OCI-M1 (cell line): ENCODE data around the gene ROBO1.

Experiments used
- DNase-seq: peaks from one replicate; lab custom pipeline; 2025; lab: John Stamatoyannopoulos, UW

ROBO1 gene

DNA sequence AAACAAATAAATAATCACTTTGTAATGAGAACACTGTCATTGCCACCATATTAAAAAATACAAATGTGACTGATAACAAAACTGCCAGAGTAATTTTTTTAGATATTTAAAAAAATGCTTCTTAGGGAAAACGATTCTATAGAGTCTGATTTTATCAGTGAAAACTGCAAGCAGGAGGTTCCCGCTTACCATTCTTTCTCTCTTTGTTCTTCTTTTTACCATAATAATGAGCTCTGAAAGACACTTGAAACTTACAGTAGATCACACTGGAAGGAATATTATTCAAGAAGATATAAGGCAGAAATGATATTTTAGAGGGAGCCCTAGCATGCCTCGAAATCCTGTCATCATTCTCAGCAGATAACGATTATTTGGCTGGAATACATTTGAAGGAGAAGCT lies 701.3 kb downstream of the ROBO1 start:
- DNase-seq, result no peak

- DNase-seq, result no peak
Observed at GRCh38 chr3:79063624-79064023, 704.2 kb downstream of the ROBO1 start.

GRCh38 chr3:79057756-79058155 lies 710.0 kb downstream of the ROBO1 start:
- no peak for DNase-seq

DNA sequence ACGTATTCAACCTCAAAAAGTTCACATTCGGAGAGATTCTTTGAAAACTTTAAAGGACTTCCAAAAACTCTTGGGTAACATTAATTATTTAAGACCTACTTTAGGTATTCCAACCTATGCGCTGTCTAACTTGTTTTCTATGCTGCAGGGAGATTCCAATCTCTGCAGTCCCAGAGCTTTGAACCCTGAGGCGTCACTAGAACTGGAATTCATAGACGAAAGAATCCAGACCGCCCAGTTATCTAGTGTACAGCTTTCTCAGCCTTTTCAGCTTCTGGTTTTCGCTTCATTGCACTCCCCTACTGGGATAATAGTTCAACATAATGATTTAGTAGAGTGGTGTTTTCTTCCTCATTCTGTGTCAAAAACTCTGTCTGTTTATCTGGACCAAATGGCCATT lies 711.3 kb downstream of the ROBO1 start:
- no peak for DNase-seq

DNA sequence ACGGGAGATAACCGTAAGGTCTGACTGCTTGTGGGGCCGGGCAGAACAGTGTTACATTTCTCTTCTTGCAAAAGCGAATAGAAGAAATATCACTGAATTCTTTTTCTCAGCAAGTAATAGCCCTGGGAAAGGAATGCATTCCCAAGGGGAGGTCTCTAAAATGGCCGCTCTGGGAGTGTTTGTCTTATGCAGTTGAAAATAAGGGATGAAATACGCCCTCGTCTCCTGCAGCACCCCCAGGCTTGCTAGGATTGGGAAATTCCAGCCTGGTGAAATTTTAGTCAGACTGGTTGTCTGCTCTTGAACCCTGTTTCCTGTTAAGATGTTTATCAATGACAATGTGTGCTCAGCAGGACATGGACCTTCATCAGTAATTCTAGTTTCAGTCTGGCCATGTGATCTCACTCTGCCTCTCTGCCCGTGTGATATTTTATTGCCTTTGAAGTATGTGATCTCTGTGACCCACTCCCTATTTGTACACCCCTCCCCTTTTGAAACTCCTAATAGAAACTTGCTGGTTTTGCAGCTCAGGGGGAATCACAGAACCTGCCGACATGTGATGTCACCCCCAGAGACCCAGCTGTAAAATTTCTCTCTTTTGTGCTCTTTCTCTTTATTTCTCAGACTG lies 715.6 kb downstream of the ROBO1 start:
- DNase-seq, result peak; percentile 35

DNA sequence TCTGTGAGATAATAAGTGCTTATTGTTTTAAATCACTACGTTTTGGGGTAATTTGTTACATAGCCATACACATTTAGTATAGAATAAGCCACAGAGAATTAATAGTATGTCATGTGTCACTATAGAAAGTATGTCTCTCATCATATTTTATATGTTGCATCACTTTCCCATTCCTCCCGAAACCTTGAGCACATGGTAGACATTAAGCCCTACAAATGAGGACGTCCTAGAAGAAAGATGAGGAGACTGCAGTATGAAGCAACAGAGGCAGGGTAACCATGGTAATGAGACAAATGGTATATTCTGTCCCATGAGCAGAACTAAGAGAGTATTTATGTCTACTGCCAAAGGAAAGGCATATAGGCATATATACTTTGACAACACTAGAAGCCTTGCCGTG lies 720.2 kb downstream of the ROBO1 start:
- no peak for DNase-seq

DNA sequence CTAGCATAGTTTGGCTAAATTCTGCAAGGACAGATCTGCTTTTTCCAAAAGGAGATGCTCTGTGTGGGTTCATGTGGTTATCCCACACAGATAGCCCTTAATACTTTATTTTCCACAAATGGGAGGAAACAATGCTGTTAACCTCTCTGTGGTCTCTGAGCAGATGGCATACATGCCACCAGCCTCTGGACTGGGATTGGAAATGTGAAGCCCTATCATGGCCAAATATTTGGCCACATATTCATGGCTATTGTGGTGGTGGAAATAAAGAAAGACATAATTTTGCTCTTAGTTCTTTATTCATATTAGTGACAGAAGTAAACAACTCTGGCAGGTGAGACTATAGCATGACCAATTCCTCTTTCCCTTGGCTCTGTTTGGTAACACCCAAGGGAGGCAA lies 726.2 kb downstream of the ROBO1 start:
- no peak for DNase-seq

GRCh38 chr3:79040701-79041100 lies 727.1 kb downstream of the ROBO1 start:
- DNase-seq, result no peak

DNA sequence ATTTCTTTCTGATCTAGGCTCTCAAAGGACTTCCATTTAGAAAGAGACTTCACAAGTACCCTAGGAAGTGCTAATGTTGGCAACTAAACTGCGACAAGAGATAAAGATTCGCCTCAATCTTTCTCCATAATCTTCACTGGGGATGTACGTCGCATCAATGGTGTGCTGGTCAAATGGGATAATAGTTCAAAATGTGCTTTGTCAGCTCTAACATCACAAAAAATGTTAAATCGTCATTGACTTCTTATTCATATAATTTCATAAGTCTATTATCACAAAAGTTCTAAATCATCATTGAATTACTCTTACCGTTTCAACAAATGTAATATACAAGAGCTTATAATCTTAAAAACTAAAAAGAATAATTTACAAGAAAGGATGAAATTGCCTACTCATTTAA lies 727.7 kb downstream of the ROBO1 start:
- DNase-seq, result no peak

DNA sequence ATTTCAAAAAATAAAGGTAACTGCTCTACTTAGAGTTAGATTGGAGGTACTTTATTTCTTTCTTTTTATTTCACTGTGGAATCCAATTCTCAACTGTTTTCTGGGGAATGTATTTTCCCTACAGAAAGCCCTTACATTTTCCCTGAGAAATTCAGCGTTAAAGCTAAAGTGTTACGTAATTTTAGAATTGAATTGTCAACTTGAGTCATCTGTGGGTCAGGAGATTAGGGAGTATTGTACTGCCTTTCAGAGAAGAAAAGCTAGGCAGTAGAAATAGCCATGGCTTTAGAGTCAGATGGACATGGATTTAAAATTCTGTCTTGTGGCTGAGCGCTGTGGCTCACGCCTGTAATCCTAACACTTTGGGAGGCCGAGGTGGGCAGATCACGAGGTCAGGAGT lies 728.6 kb downstream of the ROBO1 start:
- DNase-seq, result no peak

GRCh38 chr3:79038636-79039035 lies 729.2 kb downstream of the ROBO1 start:
- DNase-seq, result no peak

GRCh38 chr3:79038057-79038456 lies 729.7 kb downstream of the ROBO1 start:
- DNase-seq, result no peak

DNA sequence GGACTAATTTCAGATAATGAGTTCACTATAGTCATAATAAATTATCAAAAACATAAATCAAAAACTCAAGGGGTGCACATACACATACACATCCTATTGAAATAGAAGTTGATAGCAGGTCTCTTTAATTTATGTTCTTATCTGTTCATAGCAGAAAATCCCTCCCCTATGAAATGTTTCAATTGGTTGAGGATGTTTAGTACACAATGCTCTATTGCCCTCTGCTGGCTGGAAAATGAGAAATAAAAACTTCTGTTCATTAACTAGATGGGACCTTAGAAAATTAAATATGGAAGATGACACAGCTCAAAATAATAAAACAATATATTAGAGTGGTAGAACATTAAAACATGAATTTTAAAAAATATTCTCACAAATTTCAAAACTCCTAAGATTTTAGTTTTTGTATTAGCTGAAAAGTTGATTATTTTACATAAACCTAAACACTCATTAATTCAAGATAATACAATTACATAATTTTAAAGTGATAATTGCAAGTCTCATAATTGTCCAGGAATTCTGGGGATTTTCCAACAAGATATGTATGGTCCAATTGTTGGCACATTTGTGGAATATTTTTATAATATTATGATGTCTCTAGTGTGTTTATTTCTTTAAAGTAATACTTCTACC lies 735.0 kb downstream of the ROBO1 start:
- DNase-seq, result peak; percentile 78

DNA sequence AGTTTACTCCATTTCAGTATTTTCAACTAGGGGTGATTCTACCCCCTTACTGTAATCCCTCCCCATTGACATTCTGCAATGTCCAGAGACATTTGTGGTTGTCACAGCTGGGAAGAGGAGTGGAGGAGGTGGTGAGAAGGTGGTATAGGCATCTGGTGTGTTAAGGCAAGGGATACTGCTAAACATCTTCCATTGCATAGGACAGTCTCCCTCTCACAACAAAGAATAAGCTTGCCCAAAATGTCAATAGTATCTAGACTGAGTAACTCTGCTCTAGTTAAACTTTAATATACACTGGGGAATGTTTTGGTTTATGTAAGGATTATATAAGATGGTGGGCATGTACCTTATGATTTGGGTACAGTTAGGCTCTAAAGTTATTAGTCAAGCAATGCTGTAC lies 737.6 kb downstream of the ROBO1 start:
- no peak for DNase-seq

- no peak for DNase-seq
Observed at GRCh38 chr3:79028916-79029315, 738.9 kb downstream of the ROBO1 start.

DNA sequence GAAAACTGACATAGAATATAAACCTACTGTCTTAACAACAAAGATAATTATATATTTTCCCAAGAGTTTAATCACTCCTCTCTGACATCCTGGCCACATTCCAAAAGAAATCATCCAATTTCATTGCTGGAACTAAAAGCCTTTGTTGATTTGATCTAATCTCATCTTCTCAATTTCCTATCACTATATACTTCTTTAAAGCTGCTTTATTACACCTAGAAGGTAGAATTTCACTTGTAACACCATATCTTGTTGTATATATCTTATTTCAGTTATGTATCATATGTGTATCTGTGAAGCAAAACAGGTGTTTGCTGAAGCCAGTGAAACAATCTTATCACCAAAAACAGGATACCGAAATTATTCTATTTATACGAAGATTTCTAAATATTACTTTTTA lies 740.2 kb downstream of the ROBO1 start:
- DNase-seq, result no peak

DNA sequence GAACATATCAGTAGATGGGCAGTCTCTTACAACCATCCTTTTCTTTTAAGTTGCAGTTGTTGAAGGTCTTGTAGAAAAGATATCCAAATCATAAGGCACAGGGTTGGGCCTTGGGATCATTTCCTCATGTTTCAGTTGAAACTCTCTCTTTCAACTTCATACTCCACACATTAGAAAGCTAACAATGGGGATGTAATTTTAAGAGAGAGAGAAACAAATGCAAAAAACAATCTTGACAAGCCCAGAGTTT lies 747.9 kb downstream of the ROBO1 start:
- DNase-seq, result peak; percentile 40

GRCh38 chr3:79019137-79019923 lies 748.5 kb downstream of the ROBO1 start:
- DNase-seq, result peak; percentile 79

- peak; percentile 58 for DNase-seq
Observed at GRCh38 chr3:79018671-79019136, 749.1 kb downstream of the ROBO1 start.

- peak; percentile 55 for DNase-seq
Observed at GRCh38 chr3:79018265-79018664, 749.5 kb downstream of the ROBO1 start.

DNA sequence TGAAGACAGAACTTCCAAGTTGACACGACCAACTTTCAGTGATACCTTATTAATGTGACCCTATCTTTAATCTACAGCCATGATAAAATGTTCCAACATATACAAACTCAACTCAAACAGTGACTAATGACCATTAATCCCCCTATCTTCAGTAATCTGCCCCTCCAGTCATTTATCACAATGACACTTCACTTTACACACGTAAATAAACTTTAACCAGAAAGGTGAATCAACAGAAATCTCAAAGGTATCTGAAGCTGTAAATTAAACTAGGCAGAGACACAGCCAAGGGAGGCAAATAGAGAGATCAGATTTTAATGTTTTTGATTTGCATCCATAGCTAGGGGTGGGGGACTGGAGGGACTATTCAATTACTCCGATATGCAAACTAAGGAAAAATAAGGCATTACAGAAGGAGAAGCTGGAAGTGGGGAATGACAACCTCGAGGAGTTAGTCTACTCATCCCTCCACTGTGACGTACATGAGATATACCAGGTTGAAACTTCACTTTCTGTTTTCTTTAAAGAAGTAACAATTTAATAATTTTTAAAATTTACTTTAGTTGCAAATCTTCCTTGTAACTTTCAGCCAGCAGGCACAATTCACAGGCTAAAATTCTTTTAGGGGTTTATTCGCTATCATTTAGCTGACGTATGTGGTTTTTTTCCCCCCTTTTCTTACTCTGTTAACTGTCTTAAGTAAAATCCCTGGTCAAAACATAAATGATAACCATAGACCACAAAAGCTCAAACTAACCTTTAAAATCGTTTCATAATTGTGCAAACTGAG lies 751.0 kb downstream of the ROBO1 start:
- no peak for DNase-seq

DNA sequence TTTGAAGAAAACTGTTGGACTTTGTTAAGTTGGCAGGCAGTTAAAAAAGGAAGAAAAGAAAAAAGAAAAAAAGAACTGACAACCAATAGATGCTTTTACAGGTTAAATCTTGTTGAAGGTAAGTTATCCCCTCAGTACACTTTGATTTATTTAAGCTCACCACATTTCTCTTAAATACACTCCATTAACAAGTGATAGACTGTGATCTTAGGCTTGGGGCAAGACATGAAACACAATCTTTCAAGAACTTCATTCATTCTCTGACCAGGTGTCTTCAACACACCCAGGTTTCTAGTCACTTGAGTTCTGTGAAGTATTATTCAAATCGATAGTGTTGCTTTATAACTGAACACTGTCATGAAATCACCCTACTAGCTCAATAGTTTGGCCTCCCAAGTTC lies 751.9 kb downstream of the ROBO1 start:
- DNase-seq, result no peak

GRCh38 chr3:79012946-79013362 lies 754.8 kb downstream of the ROBO1 start:
- DNase-seq, result peak; percentile 6
